ENCODE data around the gene ITCH.
"Not testable (repeated sequence)": the region's sequence is repeated elsewhere in the genome, so short reads cannot be mapped to it uniquely, and the experiment has no call there.

Gene ITCH

DNA sequence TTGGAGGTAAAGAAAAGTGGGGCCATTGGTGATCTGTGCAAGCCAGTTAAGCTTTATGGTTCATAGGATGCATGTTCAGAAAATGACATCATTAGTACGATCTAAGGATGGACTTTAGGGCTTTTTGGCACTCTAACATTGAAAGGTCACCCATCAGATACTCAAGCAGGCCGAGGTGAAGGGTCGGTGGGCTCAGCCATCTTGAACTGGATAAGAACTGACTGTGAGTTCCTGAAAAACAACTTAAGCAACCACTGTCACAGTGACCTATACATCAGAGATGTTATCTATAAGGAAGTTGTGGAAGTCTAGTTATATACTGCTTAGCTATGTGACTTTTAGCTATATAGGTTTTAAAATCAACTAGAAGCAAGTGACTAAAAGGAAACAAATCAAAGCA is 13.0 kb upstream of the ITCH start:
- Histone ChIP-seq H3K14ac (ENCODE audit: low read length) (no peak overlapping the region), H4K91ac (ENCODE audit: low read depth, low read length, poor library complexity) (no peak overlapping the region), H3K36me3 (replicated peaks in 1 of 2; ENCODE audit: control insufficient read depth in 2 of 2, insufficient read depth in 2 of 2, low read length in 2 of 2) (no peaks in the 10 kb centered on the region), H3K9ac (ENCODE audit: low read depth, low read length, poor library complexity) (no peak overlapping the region), H3K27me3 (ENCODE audit: control insufficient read depth in 3 of 3, insufficient read depth in 3 of 3, low read depth in 1 of 3, low read length in 3 of 3) (no peaks in the 10 kb centered on the region), H2AFZ (ENCODE audit: low read length) (no peak overlapping the region), H3K4me1 (ENCODE audit: control insufficient read depth in 2 of 2, insufficient read depth in 1 of 2, low read depth in 1 of 2, low read length in 2 of 2) (peaks cover 0 to 2% of the 10 kb centered on the region in 2 donors), H3K4me3 (ENCODE audit: low read length in 2 of 2) (no peak overlapping the region), H3K4me2 (ENCODE audit: insufficient read depth, low read length, poor library complexity, severe bottlenecking) (no peak overlapping the region), H2BK12ac (ENCODE audit: low read length) (no peak overlapping the region), H2BK15ac (ENCODE audit: low read length) (no peak overlapping the region), H2BK120ac (ENCODE audit: low read depth, low read length) (no peak overlapping the region), H3K27ac (replicated peaks; ENCODE audit: low read length) (no peak overlapping the region), H3K23ac (ENCODE audit: low read depth, low read length, poor library complexity) (no peak overlapping the region), H3K9me3 (replicated peaks in 1 of 2; ENCODE audit: control insufficient read depth in 2 of 2, insufficient read depth in 1 of 2, low read depth in 1 of 2, low read length in 2 of 2) (no peaks in the 10 kb centered on the region), H2BK5ac (ENCODE audit: low read length) (no peak overlapping the region), H3K79me1 (ENCODE audit: low read depth, low read length) (no peaks in the 10 kb centered on the region), H3K4ac (ENCODE audit: low read length) (no peak overlapping the region), H2AK5ac (ENCODE audit: low read depth, low read length) (no peak overlapping the region), H4K8ac (ENCODE audit: low read depth, low read length) (no peak overlapping the region), H3K18ac (ENCODE audit: low read length) (no peak overlapping the region)
- DNase-seq (ENCODE audit: low spot score): no peak
- no CpG with 5 or more reads among the region's 3 CpGs for WGBS, 2 donors (ENCODE audit: extremely low coverage in 2 of 2, insufficient read length in 2 of 2, insufficient replicate concordance in 1 of 2)

DNA sequence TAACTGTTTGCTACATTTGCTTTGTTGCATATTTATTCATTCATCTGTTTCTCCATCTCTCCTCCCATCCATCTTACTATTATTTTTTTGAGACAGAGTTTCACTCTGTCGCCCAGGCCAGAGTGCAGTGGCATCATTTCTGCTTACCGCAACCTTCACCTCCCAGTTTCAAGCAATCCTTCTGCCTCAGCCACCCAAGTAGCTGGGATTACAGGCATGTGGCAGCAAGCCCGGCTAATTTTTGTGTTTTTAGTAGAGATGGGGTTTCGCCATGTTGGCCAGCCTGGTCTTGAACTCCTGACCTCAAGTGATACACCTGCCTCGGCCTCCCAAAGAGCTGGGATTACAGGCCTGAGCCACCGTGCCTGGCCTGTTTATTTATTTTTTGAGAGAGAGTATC is 9.6 kb upstream of the ITCH start:
- not testable (repeated sequence) for H4K91ac ChIP-seq (ENCODE audit: low read depth, low read length, poor library complexity); DNase-seq (ENCODE audit: low spot score); H4K8ac ChIP-seq (ENCODE audit: low read depth, low read length); H2BK5ac ChIP-seq (ENCODE audit: low read length); H3K9me3 ChIP-seq (replicated peaks in 1 of 2; ENCODE audit: control insufficient read depth in 2 of 2, insufficient read depth in 1 of 2, low read depth in 1 of 2, low read length in 2 of 2); H3K9ac ChIP-seq (ENCODE audit: low read depth, low read length, poor library complexity); H3K18ac ChIP-seq (ENCODE audit: low read length); H2AK5ac ChIP-seq (ENCODE audit: low read depth, low read length); H3K27me3 ChIP-seq (ENCODE audit: control insufficient read depth in 3 of 3, insufficient read depth in 3 of 3, low read depth in 1 of 3, low read length in 3 of 3); H2BK15ac ChIP-seq (ENCODE audit: low read length); H3K4me3 ChIP-seq (ENCODE audit: low read length in 2 of 2); H3K4me1 ChIP-seq (ENCODE audit: control insufficient read depth in 2 of 2, insufficient read depth in 1 of 2, low read depth in 1 of 2, low read length in 2 of 2); H2AFZ ChIP-seq (ENCODE audit: low read length); H3K27ac ChIP-seq (replicated peaks; ENCODE audit: low read length); H2BK12ac ChIP-seq (ENCODE audit: low read length); H3K23ac ChIP-seq (ENCODE audit: low read depth, low read length, poor library complexity); H2BK120ac ChIP-seq (ENCODE audit: low read depth, low read length); H3K4ac ChIP-seq (ENCODE audit: low read length); H3K14ac ChIP-seq (ENCODE audit: low read length); H3K79me1 ChIP-seq (ENCODE audit: low read depth, low read length); H3K4me2 ChIP-seq (ENCODE audit: insufficient read depth, low read length, poor library complexity, severe bottlenecking); H3K36me3 ChIP-seq (replicated peaks in 1 of 2; ENCODE audit: control insufficient read depth in 2 of 2, insufficient read depth in 2 of 2, low read length in 2 of 2)
- no CpG with 5 or more reads among the region's 6 CpGs for WGBS, 2 donors (ENCODE audit: extremely low coverage in 2 of 2, insufficient read length in 2 of 2, insufficient replicate concordance in 1 of 2)

DNA sequence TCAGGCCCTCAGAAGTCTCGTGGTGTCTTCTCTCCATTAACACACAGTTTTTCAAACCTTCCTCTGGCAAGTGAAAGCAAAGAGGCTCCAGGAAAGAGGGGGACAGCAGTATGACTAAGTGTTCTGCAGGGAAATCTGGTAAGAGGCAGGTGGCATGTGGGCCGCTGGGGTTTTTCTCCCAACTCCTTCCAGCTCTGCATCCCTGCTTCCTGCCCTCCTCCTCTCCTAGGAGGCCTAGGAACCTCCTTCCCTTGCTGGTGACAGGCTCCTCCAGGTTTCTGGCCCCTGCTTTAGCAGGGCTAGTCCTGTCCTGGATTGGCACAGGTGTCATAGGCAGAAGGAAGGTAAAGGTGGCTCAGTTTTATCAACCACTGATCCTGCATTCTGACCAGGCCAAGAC is 7.6 kb upstream of the ITCH start:
- no CpG with 5 or more reads among the region's 2 CpGs for WGBS, 2 donors (ENCODE audit: extremely low coverage in 2 of 2, insufficient read length in 2 of 2, insufficient replicate concordance in 1 of 2)
- no peak overlapping the region for H4K91ac ChIP-seq (ENCODE audit: low read depth, low read length, poor library complexity)

DNA sequence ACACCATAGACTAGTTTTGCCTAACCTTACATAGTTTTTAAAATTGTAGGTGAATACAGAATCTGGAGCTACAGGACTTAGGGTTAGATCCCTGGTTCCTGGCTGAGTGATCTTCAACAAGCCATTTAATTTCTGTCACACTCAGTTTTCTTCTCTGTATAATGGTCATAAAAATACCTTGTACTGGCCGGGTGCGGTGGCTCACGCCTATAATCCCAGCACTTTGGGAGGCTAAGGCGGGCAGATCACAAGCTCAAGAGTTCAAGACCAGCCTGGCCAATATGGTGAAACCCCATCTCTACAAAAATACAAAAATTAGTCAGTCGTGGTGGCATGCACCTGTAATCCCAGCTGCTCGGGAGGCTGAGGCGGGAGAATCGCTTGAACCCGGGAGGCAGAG is 3.3 kb upstream of the ITCH start:
- H3K9me3 ChIP-seq (replicated peaks in 1 of 2; ENCODE audit: control insufficient read depth in 2 of 2, insufficient read depth in 1 of 2, low read depth in 1 of 2, low read length in 2 of 2); H3K4ac ChIP-seq (ENCODE audit: low read length); H4K91ac ChIP-seq (ENCODE audit: low read depth, low read length, poor library complexity); H3K18ac ChIP-seq (ENCODE audit: low read length); H3K23ac ChIP-seq (ENCODE audit: low read depth, low read length, poor library complexity); H2BK120ac ChIP-seq (ENCODE audit: low read depth, low read length); H3K27me3 ChIP-seq (ENCODE audit: control insufficient read depth in 3 of 3, insufficient read depth in 3 of 3, low read depth in 1 of 3, low read length in 3 of 3); DNase-seq (ENCODE audit: low spot score); H3K4me3 ChIP-seq (ENCODE audit: low read length in 2 of 2); H2AFZ ChIP-seq (ENCODE audit: low read length); H2BK15ac ChIP-seq (ENCODE audit: low read length); H2AK5ac ChIP-seq (ENCODE audit: low read depth, low read length); H3K27ac ChIP-seq (replicated peaks; ENCODE audit: low read length); H3K14ac ChIP-seq (ENCODE audit: low read length); H3K4me1 ChIP-seq (ENCODE audit: control insufficient read depth in 2 of 2, insufficient read depth in 1 of 2, low read depth in 1 of 2, low read length in 2 of 2); H3K9ac ChIP-seq (ENCODE audit: low read depth, low read length, poor library complexity); H4K8ac ChIP-seq (ENCODE audit: low read depth, low read length); H2BK5ac ChIP-seq (ENCODE audit: low read length); H3K79me1 ChIP-seq (ENCODE audit: low read depth, low read length); H3K36me3 ChIP-seq (replicated peaks in 1 of 2; ENCODE audit: control insufficient read depth in 2 of 2, insufficient read depth in 2 of 2, low read length in 2 of 2); H2BK12ac ChIP-seq (ENCODE audit: low read length); H3K4me2 ChIP-seq (ENCODE audit: insufficient read depth, low read length, poor library complexity, severe bottlenecking): not testable (repeated sequence)
- no CpG with 5 or more reads among the region's 9 CpGs for WGBS, 2 donors (ENCODE audit: extremely low coverage in 2 of 2, insufficient read length in 2 of 2, insufficient replicate concordance in 1 of 2)

More for the DNA sequence above, 7.6 kb upstream of the ITCH start:
- Histone ChIP-seq H2BK12ac (ENCODE audit: low read length) (no peak overlapping the region), H2AFZ (ENCODE audit: low read length) (peak overlapping the region; percentile 12), H3K23ac (ENCODE audit: low read depth, low read length, poor library complexity) (no peak overlapping the region), H3K18ac (ENCODE audit: low read length) (peak overlapping the region; percentile 19), H2BK5ac (ENCODE audit: low read length) (no peak overlapping the region), H3K27me3 (ENCODE audit: control insufficient read depth in 3 of 3, insufficient read depth in 3 of 3, low read depth in 1 of 3, low read length in 3 of 3) (no peaks in the 10 kb centered on the region), H3K14ac (ENCODE audit: low read length) (peak overlapping the region; percentile 25), H3K27ac (replicated peaks; ENCODE audit: low read length) (no peak overlapping the region), H3K36me3 (replicated peaks in 1 of 2; ENCODE audit: control insufficient read depth in 2 of 2, insufficient read depth in 2 of 2, low read length in 2 of 2) (no peaks in the 10 kb centered on the region), H3K4me3 (ENCODE audit: low read length in 2 of 2) (no peak overlapping the region), H2BK15ac (ENCODE audit: low read length) (no peak overlapping the region), H2AK5ac (ENCODE audit: low read depth, low read length) (no peak overlapping the region), H4K8ac (ENCODE audit: low read depth, low read length) (no peak overlapping the region), H3K9me3 (replicated peaks in 1 of 2; ENCODE audit: control insufficient read depth in 2 of 2, insufficient read depth in 1 of 2, low read depth in 1 of 2, low read length in 2 of 2) (no peaks in the 10 kb centered on the region), H3K9ac (ENCODE audit: low read depth, low read length, poor library complexity) (no peak overlapping the region), H3K4ac (ENCODE audit: low read length) (no peak overlapping the region), H3K79me1 (ENCODE audit: low read depth, low read length) (no peaks in the 10 kb centered on the region), H3K4me1 (ENCODE audit: control insufficient read depth in 2 of 2, insufficient read depth in 1 of 2, low read depth in 1 of 2, low read length in 2 of 2) (no peaks in the 10 kb centered on the region), H2BK120ac (ENCODE audit: low read depth, low read length) (no peak overlapping the region), H3K4me2 (ENCODE audit: insufficient read depth, low read length, poor library complexity, severe bottlenecking) (no peak overlapping the region)
- no peak for DNase-seq (ENCODE audit: low spot score)
